ENCODE results near the gene NOS3.

The NOS3 gene

DNA sequence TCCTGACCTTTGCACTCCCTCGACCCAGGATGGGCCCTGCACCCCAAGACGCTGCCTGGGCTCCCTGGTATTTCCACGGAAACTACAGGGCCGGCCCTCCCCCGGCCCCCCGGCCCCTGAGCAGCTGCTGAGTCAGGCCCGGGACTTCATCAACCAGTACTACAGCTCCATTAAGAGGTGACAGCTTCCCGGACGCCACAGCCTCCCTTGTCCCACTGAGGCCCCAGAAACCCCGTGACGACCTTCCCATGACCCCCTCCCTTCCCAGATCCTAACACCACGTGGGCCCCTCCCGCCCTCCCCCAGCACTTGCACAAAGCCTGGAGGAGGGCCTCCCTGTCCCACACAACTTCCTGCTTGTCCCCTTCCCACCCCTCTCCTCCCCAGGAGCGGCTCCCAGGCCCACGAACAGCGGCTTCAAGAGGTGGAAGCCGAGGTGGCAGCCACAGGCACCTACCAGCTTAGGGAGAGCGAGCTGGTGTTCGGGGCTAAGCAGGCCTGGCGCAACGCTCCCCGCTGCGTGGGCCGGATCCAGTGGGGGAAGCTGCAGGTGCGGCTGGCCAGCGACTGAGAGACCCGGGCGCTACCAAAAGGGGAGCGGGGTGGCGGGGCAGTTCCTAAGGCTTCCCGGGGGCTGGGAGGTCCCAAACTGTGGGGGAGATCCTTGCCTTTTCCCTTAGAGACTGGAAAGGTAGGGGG lies 5.7 kb downstream of the NOS3 start:
- ChIA-PET CTCF (interaction anchor here (0.6 kb wide), 1 partner anchor 1195 kb away, joined by 8 read pairs; no protein-coding TSS in a partner anchor), POLR2A (no interaction called here)
- Histone ChIP-seq H3K4me3 (ENCODE audit: low read depth, low read length) (no peak overlapping the region), H3K4me1 (ENCODE audit: control insufficient read depth, insufficient read depth, low read length) (no peaks in the 10 kb centered on the region), H3K36me3 (ENCODE audit: control insufficient read depth in 2 of 2, insufficient read depth in 1 of 2, low read length in 2 of 2) (no peaks in the 10 kb centered on the region), H3K27ac (ENCODE audit: extremely low read depth, low read depth, low read length) (no peak overlapping the region), H3K9me3 (ENCODE audit: control insufficient read depth, insufficient read depth, low read depth, low read length) (no peaks in the 10 kb centered on the region)
- no peak for TF ChIP-seq ZBTB1 (tag by site-specific recombination; IDR thresholded peaks at IDR 0.05)
- TF ChIP-seq ZBTB17 (tag by site-specific recombination; IDR thresholded peaks at IDR 0.05), result peak; percentile 52
- no peak for TF ChIP-seq SCRT1 (tag by site-specific recombination; IDR thresholded peaks at IDR 0.05; ENCODE audit: borderline replicate concordance)
- TF ChIP-seq ZXDB (tag by site-specific recombination; IDR thresholded peaks at IDR 0.05), result no peak
- TF ChIP-seq ZNF544 (tag by site-specific recombination; IDR thresholded peaks at IDR 0.05), result no peak
- no peak for TF ChIP-seq KLF1 (tag by site-specific recombination; IDR thresholded peaks at IDR 0.05)
- TF ChIP-seq, protein P1, sequence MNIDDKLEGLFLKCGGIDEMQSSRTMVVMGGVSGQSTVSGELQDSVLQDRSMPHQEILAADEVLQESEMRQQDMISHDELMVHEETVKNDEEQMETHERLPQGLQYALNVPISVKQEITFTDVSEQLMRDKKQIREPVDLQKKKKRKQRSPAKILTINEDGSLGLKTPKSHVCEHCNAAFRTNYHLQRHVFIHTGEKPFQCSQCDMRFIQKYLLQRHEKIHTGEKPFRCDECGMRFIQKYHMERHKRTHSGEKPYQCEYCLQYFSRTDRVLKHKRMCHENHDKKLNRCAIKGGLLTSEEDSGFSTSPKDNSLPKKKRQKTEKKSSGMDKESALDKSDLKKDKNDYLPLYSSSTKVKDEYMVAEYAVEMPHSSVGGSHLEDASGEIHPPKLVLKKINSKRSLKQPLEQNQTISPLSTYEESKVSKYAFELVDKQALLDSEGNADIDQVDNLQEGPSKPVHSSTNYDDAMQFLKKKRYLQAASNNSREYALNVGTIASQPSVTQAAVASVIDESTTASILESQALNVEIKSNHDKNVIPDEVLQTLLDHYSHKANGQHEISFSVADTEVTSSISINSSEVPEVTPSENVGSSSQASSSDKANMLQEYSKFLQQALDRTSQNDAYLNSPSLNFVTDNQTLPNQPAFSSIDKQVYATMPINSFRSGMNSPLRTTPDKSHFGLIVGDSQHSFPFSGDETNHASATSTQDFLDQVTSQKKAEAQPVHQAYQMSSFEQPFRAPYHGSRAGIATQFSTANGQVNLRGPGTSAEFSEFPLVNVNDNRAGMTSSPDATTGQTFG (tag by site-specific recombination; IDR thresholded peaks at IDR 0.05; ENCODE audit: borderline replicate concordance), result no peak
- peak; percentile 18; the same call in 1 of the 2 replicates for TF ChIP-seq ZFHX2 (tag by site-specific recombination; conservative IDR thresholded peaks at IDR 0.05)
- no peak for TF ChIP-seq ZNF701 (tag by site-specific recombination; IDR thresholded peaks at IDR 0.05)
- TF ChIP-seq ZNF184 (tag by site-specific recombination; IDR thresholded peaks at IDR 0.05), result no peak
- no peak for TF ChIP-seq ZNF510 (tag by site-specific recombination; IDR thresholded peaks at IDR 0.05; ENCODE audit: insufficient replicate concordance)
- no peak for TF ChIP-seq ZNF266 (tag by site-specific recombination; IDR thresholded peaks at IDR 0.05; ENCODE audit: low read depth)
- TF ChIP-seq ZNF354C (tag by site-specific recombination; IDR thresholded peaks at IDR 0.05; ENCODE audit: borderline replicate concordance, low read depth), result no peak
- TF ChIP-seq ZNF549 (tag by site-specific recombination; IDR thresholded peaks at IDR 0.05), result no peak

DNA sequence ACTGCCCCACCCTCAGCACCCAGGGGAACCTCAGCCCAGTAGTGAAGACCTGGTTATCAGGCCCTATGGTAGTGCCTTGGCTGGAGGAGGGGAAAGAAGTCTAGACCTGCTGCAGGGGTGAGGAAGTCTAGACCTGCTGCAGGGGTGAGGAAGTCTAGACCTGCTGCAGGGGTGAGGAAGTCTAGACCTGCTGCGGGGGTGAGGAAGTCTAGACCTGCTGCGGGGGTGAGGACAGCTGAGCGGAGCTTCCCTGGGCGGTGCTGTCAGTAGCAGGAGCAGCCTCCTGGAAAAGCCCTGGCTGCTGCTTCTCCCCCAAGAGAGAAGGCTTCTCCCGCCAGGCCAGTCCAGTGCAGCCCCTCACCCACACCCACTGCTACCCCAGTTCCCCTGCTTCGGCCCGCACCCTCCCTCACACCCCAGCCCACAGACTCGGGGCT lies 6.3 kb downstream of the NOS3 start:
- ChIA-PET CTCF (no interaction called here), POLR2A (no interaction called here)
- Histone ChIP-seq H3K36me3 (ENCODE audit: control insufficient read depth in 2 of 2, insufficient read depth in 1 of 2, low read length in 2 of 2) (no peaks in the 10 kb centered on the region), H3K9me3 (ENCODE audit: control insufficient read depth, insufficient read depth, low read depth, low read length) (no peaks in the 10 kb centered on the region), H3K27ac (ENCODE audit: extremely low read depth, low read depth, low read length) (no peak overlapping the region), H3K4me1 (ENCODE audit: control insufficient read depth, insufficient read depth, low read length) (no peaks in the 10 kb centered on the region), H3K4me3 (ENCODE audit: low read depth, low read length) (no peak overlapping the region)
- TF ChIP-seq, protein P2, sequence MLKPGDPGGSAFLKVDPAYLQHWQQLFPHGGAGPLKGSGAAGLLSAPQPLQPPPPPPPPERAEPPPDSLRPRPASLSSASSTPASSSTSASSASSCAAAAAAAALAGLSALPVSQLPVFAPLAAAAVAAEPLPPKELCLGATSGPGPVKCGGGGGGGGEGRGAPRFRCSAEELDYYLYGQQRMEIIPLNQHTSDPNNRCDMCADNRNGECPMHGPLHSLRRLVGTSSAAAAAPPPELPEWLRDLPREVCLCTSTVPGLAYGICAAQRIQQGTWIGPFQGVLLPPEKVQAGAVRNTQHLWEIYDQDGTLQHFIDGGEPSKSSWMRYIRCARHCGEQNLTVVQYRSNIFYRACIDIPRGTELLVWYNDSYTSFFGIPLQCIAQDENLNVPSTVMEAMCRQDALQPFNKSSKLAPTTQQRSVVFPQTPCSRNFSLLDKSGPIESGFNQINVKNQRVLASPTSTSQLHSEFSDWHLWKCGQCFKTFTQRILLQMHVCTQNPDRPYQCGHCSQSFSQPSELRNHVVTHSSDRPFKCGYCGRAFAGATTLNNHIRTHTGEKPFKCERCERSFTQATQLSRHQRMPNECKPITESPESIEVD (tag by site-specific recombination; IDR thresholded peaks at IDR 0.05), result no peak
- TF ChIP-seq ZNF132 (tag by site-specific recombination; IDR thresholded peaks at IDR 0.05; ENCODE audit: borderline replicate concordance), result no peak
- TF ChIP-seq ZNF555 (tag by site-specific recombination; conservative IDR thresholded peaks at IDR 0.05), result no peak
- TF ChIP-seq ZNF214 (tag by site-specific recombination; IDR thresholded peaks at IDR 0.05; ENCODE audit: borderline replicate concordance), result no peak
- no peak for TF ChIP-seq ZBTB7A (tag by site-specific recombination; IDR thresholded peaks at IDR 0.05; ENCODE audit: low read depth)
- TF ChIP-seq ZNF701 (tag by site-specific recombination; IDR thresholded peaks at IDR 0.05), result no peak

All from HEK293 (cell line).